ENCODE measurements around the gene AHNAK. TPM values are rescaled to one million over a fixed set of nuclear protein-coding genes. Genes with fewer than 3 reads are reported as not detected.

Gene AHNAK
- total RNA-seq, 1 experiment from 2014 or later, result 73.0 TPM

DNA sequence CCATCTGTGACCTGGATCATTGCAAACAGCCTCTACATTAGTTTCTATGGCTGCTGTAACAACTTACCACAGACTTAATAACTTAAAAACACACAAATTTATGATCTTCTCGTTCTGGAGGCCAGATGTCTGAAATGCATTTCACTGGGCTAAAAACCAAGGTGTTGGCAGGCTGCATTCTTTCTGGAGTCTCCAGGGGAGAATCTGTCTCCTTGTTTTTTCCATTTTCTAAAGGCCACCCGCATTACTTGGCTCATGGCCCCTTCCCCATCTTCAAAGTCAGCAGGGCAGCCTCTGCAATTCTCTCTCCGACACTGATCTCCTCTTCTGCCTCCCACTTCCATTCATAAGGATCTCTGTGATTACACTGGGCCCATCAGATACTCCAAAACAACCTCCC lies 116.2 kb downstream of the AHNAK start:
- intact Hi-C loops (cut with micrococcal nuclease; ENCODE audit: unreplicated experiment), result no loop called here
- Histone ChIP-seq H3K27ac (ENCODE audit: low read depth, low read length, poor library complexity, severe bottlenecking) (no peak overlapping the region), H3K36me3 (ENCODE audit: insufficient read depth, low read length, poor library complexity, severe bottlenecking) (no peaks in the 10 kb centered on the region), H3K4me1 (ENCODE audit: insufficient read depth, low read length, poor library complexity, severe bottlenecking) (no peaks in the 10 kb centered on the region), H3K27me3 (replicated peaks; ENCODE audit: insufficient read depth, low read depth, low read length, poor library complexity) (no peaks in the 10 kb centered on the region), H3K9me3 (ENCODE audit: low read depth, low read length, poor library complexity, severe bottlenecking) (no peaks in the 10 kb centered on the region), H3K4me3 (ENCODE audit: low read depth, low read length, poor library complexity, severe bottlenecking) (no peak overlapping the region)
- CTCF ChIA-PET, result no interaction called here
- BruUV-seq (replicated peaks), result no TSS peak
- TF ChIP-seq, protein P1, sequence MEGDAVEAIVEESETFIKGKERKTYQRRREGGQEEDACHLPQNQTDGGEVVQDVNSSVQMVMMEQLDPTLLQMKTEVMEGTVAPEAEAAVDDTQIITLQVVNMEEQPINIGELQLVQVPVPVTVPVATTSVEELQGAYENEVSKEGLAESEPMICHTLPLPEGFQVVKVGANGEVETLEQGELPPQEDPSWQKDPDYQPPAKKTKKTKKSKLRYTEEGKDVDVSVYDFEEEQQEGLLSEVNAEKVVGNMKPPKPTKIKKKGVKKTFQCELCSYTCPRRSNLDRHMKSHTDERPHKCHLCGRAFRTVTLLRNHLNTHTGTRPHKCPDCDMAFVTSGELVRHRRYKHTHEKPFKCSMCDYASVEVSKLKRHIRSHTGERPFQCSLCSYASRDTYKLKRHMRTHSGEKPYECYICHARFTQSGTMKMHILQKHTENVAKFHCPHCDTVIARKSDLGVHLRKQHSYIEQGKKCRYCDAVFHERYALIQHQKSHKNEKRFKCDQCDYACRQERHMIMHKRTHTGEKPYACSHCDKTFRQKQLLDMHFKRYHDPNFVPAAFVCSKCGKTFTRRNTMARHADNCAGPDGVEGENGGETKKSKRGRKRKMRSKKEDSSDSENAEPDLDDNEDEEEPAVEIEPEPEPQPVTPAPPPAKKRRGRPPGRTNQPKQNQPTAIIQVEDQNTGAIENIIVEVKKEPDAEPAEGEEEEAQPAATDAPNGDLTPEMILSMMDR (conservative IDR thresholded peaks at IDR 0.05; ENCODE audit: low read depth, low read length), result no peak
- TF ChIP-seq EZH2 (IDR thresholded peaks at IDR 0.05; ENCODE audit: borderline replicate concordance, low read depth, low read length, poor library complexity, severe bottlenecking), result no peak
- POLR2A ChIA-PET (ENCODE audit: low non-redundant PET), result no interaction called here
- no peak for DNase-seq (ENCODE audit: low spot score)

DNA sequence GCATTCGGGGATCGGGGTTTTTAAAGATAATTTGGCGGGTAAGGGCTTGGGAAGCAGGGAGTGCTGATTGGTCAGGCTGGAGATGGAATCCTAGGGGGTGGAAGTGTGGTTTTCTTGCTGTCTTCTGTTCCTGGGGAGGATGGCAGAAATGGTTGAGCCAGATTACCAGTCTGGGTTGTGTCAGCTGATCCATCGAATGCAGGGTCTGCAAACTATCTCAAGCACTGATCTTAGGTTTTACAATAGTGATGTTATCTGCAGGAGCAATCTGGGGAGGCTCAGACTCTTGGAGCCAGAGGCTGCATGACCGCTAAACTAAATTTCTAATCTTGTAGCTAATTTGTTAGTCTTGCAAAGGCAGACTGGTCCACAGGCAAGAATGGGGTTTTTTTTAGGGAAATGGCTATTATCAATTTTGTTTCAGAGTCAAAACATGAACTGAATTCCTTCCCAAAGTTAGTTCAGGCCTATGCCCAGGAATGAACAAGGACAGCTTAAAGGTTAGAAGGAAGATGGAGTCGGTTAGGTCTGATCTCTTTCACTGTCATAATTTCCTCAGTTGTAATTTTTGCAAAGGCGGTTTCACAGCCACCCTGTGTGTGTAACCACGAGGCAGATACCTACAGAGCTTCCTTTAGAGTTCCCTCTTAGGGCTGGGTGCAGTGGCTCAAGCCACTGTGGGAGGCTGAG lies 117.6 kb downstream of the AHNAK start:
- Histone ChIP-seq H3K9me3 (ENCODE audit: low read depth, low read length, poor library complexity, severe bottlenecking) (no peaks in the 10 kb centered on the region), H3K36me3 (ENCODE audit: insufficient read depth, low read length, poor library complexity, severe bottlenecking) (no peaks in the 10 kb centered on the region), H3K27me3 (replicated peaks; ENCODE audit: insufficient read depth, low read depth, low read length, poor library complexity) (no peaks in the 10 kb centered on the region), H3K4me3 (ENCODE audit: low read depth, low read length, poor library complexity, severe bottlenecking) (no peak overlapping the region), H3K4me1 (ENCODE audit: insufficient read depth, low read length, poor library complexity, severe bottlenecking) (no peaks in the 10 kb centered on the region), H3K27ac (ENCODE audit: low read depth, low read length, poor library complexity, severe bottlenecking) (no peak overlapping the region)
- POLR2A ChIA-PET (ENCODE audit: low non-redundant PET), result no interaction called here
- CTCF ChIA-PET, result interaction anchor here (0.7 kb wide), 1 partner anchor 114 kb away, joined by 4 read pairs; no protein-coding TSS in a partner anchor
- no TSS peak for BruUV-seq (replicated peaks)
- TF ChIP-seq, protein P1 (conservative IDR thresholded peaks at IDR 0.05; ENCODE audit: low read depth, low read length), result no peak
- TF ChIP-seq EZH2 (IDR thresholded peaks at IDR 0.05; ENCODE audit: borderline replicate concordance, low read depth, low read length, poor library complexity, severe bottlenecking), result no peak
- intact Hi-C loops (cut with micrococcal nuclease; ENCODE audit: unreplicated experiment), result no loop called here
- DNase-seq (ENCODE audit: low spot score), result no peak

DNA sequence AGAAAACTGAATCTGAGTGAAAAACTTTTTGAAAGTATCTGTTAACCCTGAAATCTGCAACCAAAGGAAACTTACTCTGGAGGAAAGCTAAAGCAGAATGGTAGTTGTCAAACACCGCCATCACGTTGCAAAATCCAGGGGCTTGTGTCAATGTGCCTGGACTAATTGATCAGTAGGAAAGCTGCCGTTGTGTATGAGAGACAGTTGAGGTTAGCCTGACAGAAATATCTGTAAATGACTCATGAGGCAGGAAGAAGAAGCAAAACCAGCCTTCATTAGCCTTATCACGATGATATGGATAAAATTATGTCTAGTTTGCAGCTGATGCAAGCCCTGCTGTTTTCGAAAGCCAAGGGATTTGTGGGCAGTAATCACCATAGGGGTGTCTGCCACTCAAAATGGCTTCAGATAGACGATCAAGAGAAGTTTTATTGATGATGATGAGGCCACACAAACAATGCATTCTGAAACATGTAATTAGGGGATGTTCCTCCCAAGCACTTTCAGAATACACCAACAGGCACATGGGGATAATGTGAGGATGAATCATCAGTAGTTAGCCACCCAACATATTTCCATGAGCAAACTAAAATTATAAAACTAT lies 118.9 kb downstream of the AHNAK start:
- Histone ChIP-seq H3K27ac (ENCODE audit: low read depth, low read length, poor library complexity, severe bottlenecking) (no peak overlapping the region), H3K4me1 (ENCODE audit: insufficient read depth, low read length, poor library complexity, severe bottlenecking) (no peaks in the 10 kb centered on the region)

More for the DNA sequence above, 118.9 kb downstream of the AHNAK start:
- no peak for TF ChIP-seq EZH2 (IDR thresholded peaks at IDR 0.05; ENCODE audit: borderline replicate concordance, low read depth, low read length, poor library complexity, severe bottlenecking)
- TF ChIP-seq, protein P1 (conservative IDR thresholded peaks at IDR 0.05; ENCODE audit: low read depth, low read length), result no peak
- Histone ChIP-seq H3K9me3 (ENCODE audit: low read depth, low read length, poor library complexity, severe bottlenecking) (no peaks in the 10 kb centered on the region), H3K4me3 (ENCODE audit: low read depth, low read length, poor library complexity, severe bottlenecking) (no peak overlapping the region), H3K36me3 (ENCODE audit: insufficient read depth, low read length, poor library complexity, severe bottlenecking) (no peaks in the 10 kb centered on the region), H3K27me3 (replicated peaks; ENCODE audit: insufficient read depth, low read depth, low read length, poor library complexity) (no peaks in the 10 kb centered on the region)
- POLR2A ChIA-PET (ENCODE audit: low non-redundant PET), result no interaction called here
- CTCF ChIA-PET, result no interaction called here
- DNase-seq (ENCODE audit: low spot score), result no peak
- intact Hi-C loops (cut with micrococcal nuclease; ENCODE audit: unreplicated experiment), result no loop called here
- BruUV-seq (replicated peaks), result no TSS peak

Data from A673 (cell line).